Left lung (tissue), 10 donors: ENCODE measurements around the gene CAPN12. TPM values are rescaled to one million over a fixed set of nuclear protein-coding genes. Genes with fewer than 3 reads are reported as not detected.

ENCODE experiments used
- ATAC-seq: fragments of 200-7000 bp; cut with Tn5 transposase; one replicate; pipeline ENCODE4 v1.9.1; 2020; ENCODE audit warnings: moderate library complexity
- DNase-seq, 4 donors: peaks; one replicate each; pipeline ENCODE4 v3.0.0-alpha.2; 2013 to 2020
- H3K27ac ChIP-seq, 2 donors: fragments of 200-600 bp; sonication (generic) in 1 of 2; one replicate each; pipeline versions ENCODE4 v1.5.0 to v1.8.0; 2020 to 2021
- H3K27me3 ChIP-seq, 2 donors: fragments of 200-600 bp; sonication (generic) in 1 of 2; one replicate each; pipeline versions ENCODE4 v1.5.0 to v1.8.0; 2020 to 2021
- H3K36me3 ChIP-seq, 2 donors: fragments of 200-600 bp; sonication (generic) in 1 of 2; one replicate each; pipeline versions ENCODE4 v1.5.0 to v1.8.0; 2020 to 2021
- H3K4me1 ChIP-seq, 2 donors: fragments of 200-600 bp; one replicate each; pipeline ENCODE4 v1.8.0; 2021
- H3K4me3 ChIP-seq, 2 donors: fragments of 200-600 bp; sonication (generic) in 1 of 2; one replicate each; pipeline versions ENCODE4 v1.5.0 to v1.8.0; 2020 to 2021; ENCODE audit warnings: mild to moderate bottlenecking in 1 of 2
- H3K9me3 ChIP-seq, 2 donors: fragments of 200-600 bp; sonication (generic) in 1 of 2; one replicate each; pipeline versions ENCODE4 v1.5.0 to v1.8.0; 2020 to 2021
- CTCF ChIP-seq, 2 donors: fragments of 200-600 bp; sonication (generic) in 1 of 2; IDR thresholded peaks; one replicate each; pipeline versions ENCODE4 v1.5.0 to v1.8.0; 2021; ENCODE audit warnings: antibody characterized with exemption in 2 of 2
- intact Hi-C, 2 donors: fragments of 100-400 bp; cut with DNase I; formaldehyde crosslinking; loops; one replicate each; pipeline versions ENCODE4 v1.11.2 to v1.14.2; 2022
- polyA plus RNA-seq, 6 donors: library from polyadenylated mRNA; unstranded; fragments of 120-200 nt; gene quantifications; one replicate each; pipeline ENCODE4 v1.2.1, GENCODE V29; 2013; ENCODE audit not compliant: insufficient read length in 6 of 6
- total RNA-seq, 2 donors: library from RNA; stranded (reverse); fragmentation: NEBNext Ultra II Directional; extraction: Animal tissue kit (Norgen Biotek cat#: 25700); gene quantifications; one replicate each; pipeline ENCODE4 v1.2.1, GENCODE V29; 2021
- donor health status: DM: no; HTN: yes; CAD: no.
- donor health status: DM: no; HTN: no; CAD: no.

CAPN12 gene
- total and polyA plus RNA-seq, 8 donors = 1.6 to 4.9 (median 4.6) TPM

GRCh38 chr19:38712161-38712748 is 32.0 kb downstream of the CAPN12 start:
- Histone ChIP-seq H3K4me1 (peaks cover 11 to 39% of the 10 kb centered on the region in 2 donors), H3K4me3 (no peak overlapping the region), H3K36me3 (peaks cover 0 to 100% of the 10 kb centered on the region in 2 donors), H3K27me3 (no peaks in the 10 kb centered on the region), H3K27ac (no peak overlapping the region), H3K9me3 (no peaks in the 10 kb centered on the region)
- DNase-seq (no peak), ATAC-seq (no peak)
- no peak for TF ChIP-seq CTCF (IDR thresholded peaks at IDR 0.05)
- intact Hi-C loops = loop anchor here in 1 of 2 donors (10.0 kb wide), 1 partner anchor 57 kb away; no protein-coding TSS in a partner anchor

GRCh38 chr19:38711726-38712153 is 32.5 kb downstream of the CAPN12 start:
- peaks cover 0 to 100% of the 10 kb centered on the region in 2 donors for H3K36me3 ChIP-seq
- DNase-seq (peak in 1 of 4 donors; percentile 63), ATAC-seq (peak; percentile 82)
- no peaks in the 10 kb centered on the region for H3K27me3 ChIP-seq
- peaks cover 11 to 44% of the 10 kb centered on the region in 2 donors for H3K4me1 ChIP-seq
- intact Hi-C loops = loop anchor here in 1 of 2 donors (10.0 kb wide), 1 partner anchor 57 kb away; no protein-coding TSS in a partner anchor
- H3K4me3 ChIP-seq = no peak overlapping the region
- peak overlapping the region in 1 of 2 donors; percentile 39 for H3K27ac ChIP-seq
- TF ChIP-seq CTCF (IDR thresholded peaks at IDR 0.05) = no peak
- no peaks in the 10 kb centered on the region for H3K9me3 ChIP-seq

GRCh38 chr19:38710928-38711725 is 33.1 kb downstream of the CAPN12 start:
- DNase-seq = no peak
- no peaks in the 10 kb centered on the region for H3K27me3 ChIP-seq
- H3K36me3 ChIP-seq = peaks cover 0 to 100% of the 10 kb centered on the region in 2 donors
- ATAC-seq = no peak
- intact Hi-C loops = loop anchor here in 1 of 2 donors (10.0 kb wide), 1 partner anchor 56 kb away; no protein-coding TSS in a partner anchor
- H3K27ac ChIP-seq = peak overlapping the region in 1 of 2 donors; percentile 39
- H3K9me3 ChIP-seq = no peaks in the 10 kb centered on the region
- peaks cover 11 to 49% of the 10 kb centered on the region in 2 donors for H3K4me1 ChIP-seq
- TF ChIP-seq CTCF (IDR thresholded peaks at IDR 0.05) = no peak
- no peak overlapping the region for H3K4me3 ChIP-seq

- DNase-seq = no peak
- intact Hi-C loops = loop anchor here in 1 of 2 donors (10.0 kb wide), 1 partner anchor 56 kb away; no protein-coding TSS in a partner anchor
- no peak for TF ChIP-seq CTCF (IDR thresholded peaks at IDR 0.05)
- ATAC-seq = no peak
- peaks cover 11 to 54% of the 10 kb centered on the region in 2 donors for H3K4me1 ChIP-seq
- H3K27ac ChIP-seq = peak overlapping the region in 1 of 2 donors; percentile 51
- no peaks in the 10 kb centered on the region for H3K9me3 ChIP-seq
- H3K27me3 ChIP-seq = no peaks in the 10 kb centered on the region
- no peak overlapping the region for H3K4me3 ChIP-seq
- peaks cover 0 to 100% of the 10 kb centered on the region in 2 donors for H3K36me3 ChIP-seq
Observed at GRCh38 chr19:38710416-38710702, 33.9 kb downstream of the CAPN12 start.
